Ectodermal cell (in vitro differentiated cells): ENCODE results near the gene TDRD10.

Experiments used
- H3K27ac ChIP-seq: 2 replicates; pipeline ENCODE4 v1.7.0; 2013; ENCODE audit warnings: mild to moderate bottlenecking, low read depth, low read length; ENCODE audit not compliant: insufficient read depth, poor library complexity, severe bottlenecking
- H3K27me3 ChIP-seq: 2 replicates; pipeline ENCODE4 v1.7.0; 2013; ENCODE audit warnings: mild to moderate bottlenecking, low read length; ENCODE audit not compliant: insufficient read depth, control insufficient read depth, poor library complexity, severe bottlenecking
- H3K36me3 ChIP-seq: one replicate; pipeline ENCODE4 v1.7.0; 2013; ENCODE audit warnings: low read length; ENCODE audit not compliant: control insufficient read depth, insufficient read depth
- H3K4me1 ChIP-seq: one replicate; pipeline ENCODE4 v1.7.0; 2013; ENCODE audit warnings: low read length; ENCODE audit not compliant: control insufficient read depth, insufficient read depth
- H3K4me3 ChIP-seq: 2 replicates; pipeline ENCODE4 v1.7.0; 2013; ENCODE audit warnings: low read depth, low read length, control low read depth; ENCODE audit not compliant: insufficient read depth
- H3K9me3 ChIP-seq: 2 replicates; pipeline ENCODE4 v1.7.0; 2013; ENCODE audit warnings: mild to moderate bottlenecking, low read length, moderate library complexity; ENCODE audit not compliant: control insufficient read depth
- WGBS, 2 experiments: methylation state at CpG; one replicate each; pipeline ENCODE4 v1.1.7; 2013; ENCODE audit warnings: missing lambda C conversion rate in 2 of 2; 5-methylcytosine and 5-hydroxymethylcytosine counted together

Gene TDRD10

DNA sequence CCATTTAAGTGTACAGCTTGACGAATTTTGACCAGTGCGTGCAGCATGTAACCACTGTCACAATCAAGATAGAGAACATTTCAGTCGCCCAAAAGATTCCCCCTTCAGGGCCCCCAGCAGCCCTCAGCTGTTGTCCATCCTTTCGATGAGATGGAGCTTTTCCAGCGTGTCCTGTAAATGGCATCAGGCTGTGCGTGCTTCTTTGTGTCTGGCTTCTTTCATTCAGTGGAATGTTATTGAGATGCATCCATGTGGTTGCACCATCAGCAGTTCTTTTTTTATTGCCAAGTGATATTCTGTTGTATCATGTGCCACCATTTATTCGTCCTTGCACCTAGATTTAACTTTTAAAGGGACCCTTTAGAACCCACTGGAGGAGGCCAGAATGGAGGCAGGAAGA is 34.6 kb downstream of the TDRD10 start:
- no peaks in the 10 kb centered on the region for H3K27me3 ChIP-seq
- WGBS, 2 experiments: 89 to 95% methylated on average over 7 of the region's 7 CpGs
- no peak overlapping the region for H3K4me3 ChIP-seq
- no peaks in the 10 kb centered on the region for H3K9me3 ChIP-seq
- H3K36me3 ChIP-seq: no peaks in the 10 kb centered on the region
- no peaks in the 10 kb centered on the region for H3K4me1 ChIP-seq
- H3K27ac ChIP-seq: no peak overlapping the region

DNA sequence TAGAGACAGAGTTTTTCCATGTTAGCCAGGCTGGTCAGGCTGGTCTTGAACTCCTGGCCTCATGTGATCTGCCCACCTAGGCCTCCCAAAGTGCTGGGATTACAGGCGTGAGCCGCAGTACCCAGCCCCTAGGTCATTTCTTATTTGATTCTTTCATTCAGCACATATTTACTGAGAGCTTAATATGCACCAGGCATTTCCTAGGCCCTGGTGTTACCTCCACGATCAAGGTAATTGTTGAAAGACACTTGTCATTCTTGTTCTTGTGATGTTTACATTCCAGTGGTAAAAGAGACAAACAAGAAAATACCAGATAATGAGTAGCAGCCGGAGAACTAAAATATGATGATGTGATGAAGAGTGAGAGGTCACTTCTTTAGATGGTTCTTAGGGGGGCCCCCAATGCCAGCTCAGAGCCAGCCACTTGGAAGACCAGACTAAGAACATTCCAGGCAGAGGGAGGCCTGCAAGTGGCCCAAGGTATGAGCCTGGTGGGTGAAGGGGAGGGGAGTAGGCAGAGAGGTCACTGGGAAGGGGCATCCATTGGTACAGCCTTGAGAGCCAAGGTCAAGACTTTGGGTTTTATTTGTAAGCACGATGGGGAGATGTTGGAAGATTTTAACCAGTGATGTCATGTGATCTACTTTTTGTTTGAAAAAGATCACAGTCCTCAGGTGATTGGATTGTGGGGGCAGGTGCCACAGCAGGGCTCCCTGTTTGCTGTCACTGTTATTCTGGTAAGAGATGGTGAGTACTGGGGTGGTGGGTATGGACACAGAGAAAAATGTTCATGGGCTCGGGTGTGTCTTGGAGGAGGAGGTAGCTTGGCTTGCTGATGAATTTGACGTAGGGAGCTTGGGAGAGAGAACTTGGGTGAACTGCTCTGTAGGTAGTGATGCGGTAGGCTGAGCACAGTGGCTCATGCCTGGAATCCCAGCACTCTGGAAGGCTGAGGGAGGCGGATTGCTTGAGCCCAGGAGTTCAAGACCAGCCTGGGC is 37.8 kb downstream of the TDRD10 start:
- WGBS, 2 experiments: 94% methylated on average over 9 of the region's 9 CpGs
- Histone ChIP-seq H3K36me3 (no peaks in the 10 kb centered on the region), H3K4me3 (no peak overlapping the region), H3K27ac (no peak overlapping the region), H3K27me3 (no peaks in the 10 kb centered on the region), H3K9me3 (no peaks in the 10 kb centered on the region), H3K4me1 (no peaks in the 10 kb centered on the region)

DNA sequence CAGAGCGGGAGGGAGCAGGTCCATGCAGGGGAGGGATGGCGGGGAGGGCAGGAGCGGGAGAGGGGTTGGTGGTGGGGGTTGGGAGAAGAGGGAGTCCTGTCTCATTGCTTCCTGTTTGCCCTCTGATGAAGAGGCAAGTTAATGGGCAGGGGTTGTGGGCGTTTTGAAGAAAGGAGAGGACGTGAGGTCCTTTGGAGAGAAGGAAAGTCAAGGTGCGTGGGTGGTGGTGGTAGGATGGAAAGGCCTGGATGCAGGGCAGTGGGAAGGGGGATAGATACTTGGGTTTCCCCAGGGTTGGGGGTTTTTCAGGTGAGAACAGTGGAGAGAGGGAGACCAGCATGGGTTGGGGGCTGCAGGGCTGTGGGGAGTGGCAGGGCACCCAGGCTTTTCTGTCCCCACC is 39.2 kb downstream of the TDRD10 start:
- H3K27ac ChIP-seq: no peak overlapping the region
- H3K27me3 ChIP-seq: no peaks in the 10 kb centered on the region
- H3K4me1 ChIP-seq: no peaks in the 10 kb centered on the region
- H3K36me3 ChIP-seq: no peaks in the 10 kb centered on the region
- no peaks in the 10 kb centered on the region for H3K9me3 ChIP-seq
- WGBS, 2 experiments: 66 to 67% methylated on average over 6 of the region's 6 CpGs
- H3K4me3 ChIP-seq: no peak overlapping the region

DNA sequence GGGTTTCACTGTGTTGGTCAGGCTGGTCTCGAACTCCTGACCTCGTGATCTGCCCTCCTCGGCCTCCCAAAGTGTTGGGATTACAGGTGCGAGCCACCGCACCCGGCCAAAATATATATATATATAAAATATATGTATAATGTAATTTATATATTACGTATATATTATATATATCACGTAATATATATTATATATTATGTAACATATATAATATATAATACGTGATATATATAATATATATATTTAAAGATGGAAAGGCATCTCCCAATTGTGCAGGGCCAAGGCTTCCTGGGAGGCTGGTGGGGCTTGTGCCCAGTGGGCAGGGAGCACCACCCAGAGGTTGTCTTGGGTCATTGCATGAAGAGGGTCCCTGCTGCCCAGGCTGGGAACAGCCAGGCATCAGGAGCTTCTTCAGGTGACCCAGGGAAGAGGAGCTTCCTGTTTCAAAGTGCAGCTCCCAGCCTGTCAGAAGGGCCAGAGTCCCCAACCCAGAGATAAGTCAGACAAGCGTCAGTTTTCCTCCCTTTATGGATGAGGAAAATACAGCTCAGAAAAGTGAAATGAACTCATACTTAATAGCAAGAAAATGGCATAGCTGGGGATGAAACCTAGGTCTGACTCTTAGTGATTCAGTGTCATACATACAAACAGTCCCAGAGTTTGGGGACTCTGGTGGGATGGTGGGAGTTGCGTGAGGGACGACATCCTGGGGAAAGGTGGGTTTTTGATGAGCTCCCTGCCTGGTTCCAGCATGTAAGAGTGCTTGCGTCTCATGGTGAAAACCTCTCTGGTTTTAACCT is 44.4 kb downstream of the TDRD10 start:
- Histone ChIP-seq H3K9me3 (no peaks in the 10 kb centered on the region), H3K36me3 (peaks cover 15% of the 10 kb centered on the region), H3K27ac (no peak overlapping the region), H3K27me3 (no peaks in the 10 kb centered on the region), H3K4me3 (no peak overlapping the region), H3K4me1 (no peaks in the 10 kb centered on the region)
- 81 to 82% methylated on average over 7 of the region's 13 CpGs for WGBS, 2 experiments

DNA sequence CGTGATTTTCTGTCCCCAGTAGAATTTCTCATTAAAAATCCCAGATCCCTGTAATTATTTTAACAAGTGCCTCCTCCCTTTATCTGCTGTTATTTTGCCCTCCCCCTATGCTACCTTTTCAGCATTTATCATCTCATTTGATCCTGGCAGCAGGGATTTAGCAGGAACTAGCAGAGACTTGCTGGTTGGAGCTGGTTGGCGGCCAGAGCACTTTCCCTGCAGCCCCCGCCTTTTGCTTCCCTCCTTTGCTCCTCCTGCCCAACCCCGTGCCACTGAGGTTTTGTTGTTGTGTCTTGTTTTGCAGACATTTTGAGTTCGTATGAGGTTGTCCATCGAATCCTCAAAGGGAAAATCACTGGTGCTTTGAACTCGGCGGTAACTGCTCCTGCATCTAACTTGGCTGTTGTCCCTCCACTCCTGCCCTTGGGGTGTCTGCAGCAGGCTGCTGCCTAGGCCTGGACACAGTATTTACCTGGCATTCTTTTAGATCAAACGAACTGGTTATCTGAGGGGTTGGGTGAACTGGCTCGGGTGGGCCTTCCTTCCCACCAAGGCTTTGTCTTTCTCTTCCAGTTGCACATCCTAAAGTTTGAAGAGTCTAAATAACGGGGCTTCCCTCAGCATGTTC is 45.2 kb downstream of the TDRD10 start:
- H3K9me3 ChIP-seq: no peaks in the 10 kb centered on the region
- no peaks in the 10 kb centered on the region for H3K27me3 ChIP-seq
- peaks cover 22% of the 10 kb centered on the region for H3K36me3 ChIP-seq
- no peak overlapping the region for H3K27ac ChIP-seq
- WGBS, 2 experiments: 86% methylated on average over 11 of the region's 11 CpGs
- H3K4me3 ChIP-seq: no peak overlapping the region
- H3K4me1 ChIP-seq: no peaks in the 10 kb centered on the region

DNA sequence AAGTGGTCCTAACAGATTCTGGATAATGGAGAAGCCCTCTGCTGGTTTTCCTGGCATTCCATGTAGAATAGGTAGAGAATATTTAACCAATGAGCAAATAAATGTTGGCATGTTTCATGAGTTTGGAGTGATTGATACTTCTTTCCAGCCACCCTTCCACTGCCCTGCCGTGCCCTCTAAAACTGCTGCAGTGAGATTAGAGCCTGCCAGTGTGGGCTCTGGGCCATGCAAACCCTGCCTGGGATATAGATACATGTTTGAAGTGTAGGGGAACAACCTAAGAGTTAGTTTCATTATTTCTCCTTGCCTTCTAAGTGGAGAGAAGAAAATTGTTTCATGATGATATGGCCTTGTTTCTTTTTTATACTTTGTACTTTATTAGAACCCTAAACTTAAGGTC is 46.0 kb downstream of the TDRD10 start:
- H3K27ac ChIP-seq: no peak overlapping the region
- no peaks in the 10 kb centered on the region for H3K27me3 ChIP-seq
- H3K4me3 ChIP-seq: no peak overlapping the region
- 100% methylated on average over 1 of the region's 1 CpG for WGBS, 2 experiments
- no peaks in the 10 kb centered on the region for H3K4me1 ChIP-seq
- H3K36me3 ChIP-seq: peaks cover 30% of the 10 kb centered on the region
- H3K9me3 ChIP-seq: no peaks in the 10 kb centered on the region

DNA sequence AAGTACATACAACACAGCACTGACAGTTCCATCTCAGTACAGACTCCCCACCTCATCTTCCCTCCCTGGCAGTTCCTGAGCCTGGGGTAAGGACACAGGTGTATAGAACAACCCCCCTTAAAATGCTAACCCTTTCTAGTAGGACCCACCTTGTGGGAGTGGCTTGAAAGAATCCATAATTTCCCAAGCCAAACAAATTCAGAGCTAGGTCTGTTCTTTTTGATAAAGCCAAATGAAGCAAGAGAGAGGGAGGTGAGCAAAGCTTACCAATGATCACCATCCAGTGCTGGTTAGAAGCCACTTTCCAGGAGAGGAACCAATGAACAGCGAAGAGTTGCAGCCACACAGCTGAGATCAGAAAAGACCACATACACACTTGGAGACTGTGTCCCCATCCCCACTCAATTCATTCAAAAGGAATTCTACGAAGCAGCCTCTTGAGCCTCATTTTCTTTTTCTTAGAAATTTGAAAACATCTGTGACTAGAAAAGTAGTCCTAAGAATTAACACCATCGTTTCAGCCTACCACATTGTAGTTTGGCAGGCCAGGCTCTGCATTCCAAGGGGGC is 47.3 kb downstream of the TDRD10 start:
- Histone ChIP-seq H3K27me3 (no peaks in the 10 kb centered on the region), H3K4me3 (no peak overlapping the region), H3K9me3 (no peaks in the 10 kb centered on the region), H3K36me3 (peaks cover 42% of the 10 kb centered on the region), H3K4me1 (no peaks in the 10 kb centered on the region), H3K27ac (no peak overlapping the region)
- WGBS, 2 experiments: 87 to 93% methylated on average over 3 of the region's 3 CpGs

DNA sequence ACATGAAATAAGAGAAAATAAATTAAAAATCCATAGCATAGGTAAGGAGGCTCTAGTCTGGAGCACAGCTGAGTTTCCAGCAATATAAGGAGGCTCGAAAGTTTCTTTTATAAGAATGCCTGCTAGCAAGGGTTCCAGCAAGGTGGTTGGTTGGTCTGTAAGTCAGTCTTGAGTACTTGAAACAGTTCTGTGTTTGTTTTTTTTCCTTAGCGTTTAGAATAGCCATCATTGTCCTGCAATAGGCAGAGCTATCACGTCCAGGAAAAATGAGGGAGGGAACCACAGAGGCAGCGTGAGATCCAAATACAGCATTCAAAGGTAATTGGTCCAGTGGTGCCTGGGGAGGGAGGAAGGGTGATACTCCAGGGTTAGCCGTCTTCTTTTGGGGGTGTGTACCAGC is 48.1 kb downstream of the TDRD10 start:
- 91 to 93% methylated on average over 5 of the region's 5 CpGs for WGBS, 2 experiments

DNA sequence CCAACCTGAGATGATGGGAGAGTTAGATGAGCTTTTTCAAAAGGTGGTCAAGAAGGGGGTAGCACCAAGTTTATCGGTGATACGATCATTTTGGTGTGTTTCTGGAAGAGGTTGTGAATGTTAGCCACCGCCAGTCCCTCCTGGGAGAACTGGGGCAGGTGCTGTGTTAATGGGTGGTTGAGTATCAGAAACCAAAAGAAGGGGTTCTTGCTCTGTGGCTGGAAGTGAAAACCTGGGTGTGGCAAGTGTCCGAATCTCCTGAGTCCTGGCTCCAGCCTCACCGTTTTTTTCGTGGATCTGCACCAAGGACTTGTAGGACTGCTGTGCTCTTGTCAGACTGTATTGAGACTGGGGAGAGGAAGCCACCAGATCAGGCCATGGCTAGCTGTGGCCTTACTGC is 48.6 kb downstream of the TDRD10 start:
- Histone ChIP-seq H3K4me1 (no peaks in the 10 kb centered on the region), H3K9me3 (no peaks in the 10 kb centered on the region), H3K4me3 (no peak overlapping the region), H3K27ac (no peak overlapping the region), H3K27me3 (no peaks in the 10 kb centered on the region), H3K36me3 (peaks cover 54% of the 10 kb centered on the region)
- WGBS, 2 experiments: 75 to 77% methylated on average over 6 of the region's 6 CpGs

More for the DNA sequence above, 48.1 kb downstream of the TDRD10 start:
- peaks cover 49% of the 10 kb centered on the region for H3K36me3 ChIP-seq
- no peak overlapping the region for H3K4me3 ChIP-seq
- H3K9me3 ChIP-seq: no peaks in the 10 kb centered on the region
- no peak overlapping the region for H3K27ac ChIP-seq
- H3K4me1 ChIP-seq: no peaks in the 10 kb centered on the region
- no peaks in the 10 kb centered on the region for H3K27me3 ChIP-seq
